Left lung (tissue), 10 donors: ENCODE measurements around the gene SSPN. TPM values are rescaled to one million over a fixed set of nuclear protein-coding genes. Genes with fewer than 3 reads are reported as not detected.

Experiments used
- ATAC-seq: fragments of 200-7000 bp; cut with Tn5 transposase; one replicate; pipeline ENCODE4 v1.9.1; 2020; ENCODE audit warnings: moderate library complexity
- DNase-seq, 4 donors: peaks; one replicate each; pipeline ENCODE4 v3.0.0-alpha.2; 2013 to 2020
- H3K27ac ChIP-seq, 2 donors: fragments of 200-600 bp; sonication (generic) in 1 of 2; one replicate each; pipeline versions ENCODE4 v1.5.0 to v1.8.0; 2020 to 2021
- H3K27me3 ChIP-seq, 2 donors: fragments of 200-600 bp; sonication (generic) in 1 of 2; one replicate each; pipeline versions ENCODE4 v1.5.0 to v1.8.0; 2020 to 2021
- H3K36me3 ChIP-seq, 2 donors: fragments of 200-600 bp; sonication (generic) in 1 of 2; one replicate each; pipeline versions ENCODE4 v1.5.0 to v1.8.0; 2020 to 2021
- H3K4me1 ChIP-seq, 2 donors: fragments of 200-600 bp; one replicate each; pipeline ENCODE4 v1.8.0; 2021
- H3K4me3 ChIP-seq, 2 donors: fragments of 200-600 bp; sonication (generic) in 1 of 2; one replicate each; pipeline versions ENCODE4 v1.5.0 to v1.8.0; 2020 to 2021; ENCODE audit warnings: mild to moderate bottlenecking in 1 of 2
- H3K9me3 ChIP-seq, 2 donors: fragments of 200-600 bp; sonication (generic) in 1 of 2; one replicate each; pipeline versions ENCODE4 v1.5.0 to v1.8.0; 2020 to 2021
- CTCF ChIP-seq, 2 donors: fragments of 200-600 bp; sonication (generic) in 1 of 2; IDR thresholded peaks; one replicate each; pipeline versions ENCODE4 v1.5.0 to v1.8.0; 2021; ENCODE audit warnings: antibody characterized with exemption in 2 of 2
- intact Hi-C, 2 donors: fragments of 100-400 bp; cut with DNase I; formaldehyde crosslinking; loops; one replicate each; pipeline versions ENCODE4 v1.11.2 to v1.14.2; 2022
- polyA plus RNA-seq, 6 donors: library from polyadenylated mRNA; unstranded; fragments of 120-200 nt; gene quantifications; one replicate each; pipeline ENCODE4 v1.2.1, GENCODE V29; 2013; ENCODE audit not compliant: insufficient read length in 6 of 6
- total RNA-seq, 2 donors: library from RNA; stranded (reverse); fragmentation: NEBNext Ultra II Directional; extraction: Animal tissue kit (Norgen Biotek cat#: 25700); gene quantifications; one replicate each; pipeline ENCODE4 v1.2.1, GENCODE V29; 2021
- donor health status: DM: no; HTN: yes; CAD: no.
- donor health status: DM: no; HTN: no; CAD: no.

Gene SSPN
- total and polyA plus RNA-seq, 8 donors = 6.9 to 18.6 (median 14.7) TPM

- Histone ChIP-seq H3K9me3 (no peaks in the 10 kb centered on the region), H3K36me3 (no peaks in the 10 kb centered on the region), H3K27ac (no peak overlapping the region), H3K27me3 (peaks cover 0 to 35% of the 10 kb centered on the region in 2 donors), H3K4me3 (no peak overlapping the region), H3K4me1 (peaks cover 0 to 16% of the 10 kb centered on the region in 2 donors)
- DNase-seq (no peak), ATAC-seq (no peak)
- TF ChIP-seq CTCF (IDR thresholded peaks at IDR 0.05) = no peak
- intact Hi-C loops = no loop called here
Observed at GRCh38 chr12:26192142-26192541, 3.2 kb upstream of the SSPN start.

GRCh38 chr12:26193539-26193938, 1.8 kb upstream of the SSPN start:
- Histone ChIP-seq H3K27ac (no peak overlapping the region), H3K4me3 (no peak overlapping the region), H3K36me3 (no peaks in the 10 kb centered on the region), H3K9me3 (no peaks in the 10 kb centered on the region), H3K4me1 (peaks cover 0 to 16% of the 10 kb centered on the region in 2 donors), H3K27me3 (peaks cover 0 to 45% of the 10 kb centered on the region in 2 donors)
- DNase-seq = no peak
- ATAC-seq = no peak
- intact Hi-C loops = no loop called here
- no peak for TF ChIP-seq CTCF (IDR thresholded peaks at IDR 0.05)

GRCh38 chr12:26195641-26196420, 458 bp downstream of the SSPN start:
- intact Hi-C loops = no loop called here
- TF ChIP-seq CTCF (IDR thresholded peaks at IDR 0.05) = no peak
- H3K27me3 ChIP-seq = peaks cover 0 to 45% of the 10 kb centered on the region in 2 donors
- no peaks in the 10 kb centered on the region for H3K36me3 ChIP-seq
- H3K4me1 ChIP-seq = peaks cover 0 to 16% of the 10 kb centered on the region in 2 donors
- peak; percentile 47 to 80 (median 58) for DNase-seq
- no peaks in the 10 kb centered on the region for H3K9me3 ChIP-seq
- H3K4me3 ChIP-seq = peak overlapping the region; percentile 46 to 47
- H3K27ac ChIP-seq = peak overlapping the region; percentile 9 to 67
- ATAC-seq = peak; percentile 86

- H3K9me3 ChIP-seq = no peaks in the 10 kb centered on the region
- no peak for TF ChIP-seq CTCF (IDR thresholded peaks at IDR 0.05)
- peak overlapping the region; percentile 9 to 67 for H3K27ac ChIP-seq
- peak overlapping the region in 1 of 2 donors; percentile 46 for H3K4me3 ChIP-seq
- intact Hi-C loops = no loop called here
- H3K36me3 ChIP-seq = no peaks in the 10 kb centered on the region
- ATAC-seq = peak; percentile 18
- DNase-seq = peak in 1 of 4 donors; percentile 19
- H3K4me1 ChIP-seq = peaks cover 0 to 16% of the 10 kb centered on the region in 2 donors
- H3K27me3 ChIP-seq = peaks cover 0 to 45% of the 10 kb centered on the region in 2 donors
Observed at GRCh38 chr12:26196421-26196716, 996 bp downstream of the SSPN start.

- H3K27ac ChIP-seq = no peak overlapping the region
- no peak overlapping the region for H3K4me3 ChIP-seq
- H3K9me3 ChIP-seq = no peaks in the 10 kb centered on the region
- ATAC-seq = no peak
- H3K4me1 ChIP-seq = peaks cover 0 to 16% of the 10 kb centered on the region in 2 donors
- TF ChIP-seq CTCF (IDR thresholded peaks at IDR 0.05) = no peak
- no peaks in the 10 kb centered on the region for H3K36me3 ChIP-seq
- H3K27me3 ChIP-seq = peaks cover 0 to 45% of the 10 kb centered on the region in 2 donors
- DNase-seq = no peak
- intact Hi-C loops = no loop called here
Observed at GRCh38 chr12:26197832-26198231, 2.5 kb downstream of the SSPN start.
